ENCODE results near the gene OMP.

OMP gene

DNA sequence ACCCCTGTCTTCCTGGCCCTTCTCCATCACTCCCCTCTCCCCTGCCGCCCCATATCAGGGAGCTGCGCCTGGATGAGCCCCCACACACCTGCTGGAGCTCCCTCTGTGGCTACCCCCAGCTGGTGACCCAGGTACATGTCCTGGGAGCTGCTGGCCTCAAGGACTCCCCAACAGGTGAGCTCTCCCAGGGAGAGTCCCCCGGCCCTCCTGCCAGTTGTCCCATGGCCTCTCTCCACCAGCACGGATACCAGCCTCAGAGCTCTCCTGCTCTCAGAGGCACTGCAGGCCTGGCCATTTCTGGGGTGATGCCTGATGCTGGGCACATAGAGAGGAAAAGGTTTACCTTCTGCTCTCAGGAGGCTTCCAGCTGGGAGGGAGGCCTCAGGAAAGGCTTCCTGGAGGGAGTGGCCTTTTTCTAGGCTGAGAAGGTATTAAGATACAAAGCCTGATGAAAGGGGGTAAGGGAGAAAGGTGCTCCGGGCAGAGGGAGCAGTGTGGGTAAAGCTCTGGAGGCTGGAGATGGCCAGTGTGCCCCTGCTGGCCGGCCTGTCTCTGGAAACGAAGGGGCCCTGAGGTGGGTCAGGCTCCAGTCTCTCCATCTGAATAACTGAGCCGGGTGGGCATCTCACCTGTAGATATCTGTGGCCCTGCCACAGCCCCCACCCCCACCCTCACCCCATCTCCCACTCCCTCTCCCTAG, 19.4 kb downstream of the OMP start:
- H3K27ac ChIP-seq (ENCODE audit: low read length, poor library complexity, severe bottlenecking), result no peak overlapping the region
- H3K4me1 ChIP-seq (ENCODE audit: control insufficient read depth, insufficient read depth, low read depth, low read length), result peaks cover 17% of the 10 kb centered on the region
- 97% methylated on average over 8 of the region's 8 CpGs for WGBS
- H2BK120ac ChIP-seq (ENCODE audit: low read depth, low read length), result no peak overlapping the region
- H3K14ac ChIP-seq (ENCODE audit: low read length in 2 of 2), result no peak overlapping the region
- no peak overlapping the region for H2BK15ac ChIP-seq (ENCODE audit: low read depth, poor library complexity, severe bottlenecking)
- H4K8ac ChIP-seq (ENCODE audit: low read length), result no peak overlapping the region
- H3K4me3 ChIP-seq (ENCODE audit: insufficient read depth in 1 of 2, low read depth in 1 of 2, low read length in 2 of 2), result no peak overlapping the region
- no peaks in the 10 kb centered on the region for H3K27me3 ChIP-seq (ENCODE audit: control insufficient read depth in 1 of 2, insufficient read depth in 1 of 2, low read length in 2 of 2)
- H3K79me1 ChIP-seq (replicated peaks; ENCODE audit: low read length, poor library complexity, severe bottlenecking), result no peaks in the 10 kb centered on the region
- H2AK5ac ChIP-seq (ENCODE audit: low read length, severe bottlenecking), result no peak overlapping the region
- H3K9me3 ChIP-seq (ENCODE audit: control insufficient read depth, low read length), result no peaks in the 10 kb centered on the region
- no peak overlapping the region for H3K4ac ChIP-seq (ENCODE audit: low read depth in 1 of 2, low read length in 2 of 2)
- peaks cover 61 to 78% of the 10 kb centered on the region in 2 experiments for H3K36me3 ChIP-seq (ENCODE audit: control insufficient read depth in 1 of 2, insufficient read depth in 2 of 2, low read depth in 1 of 2, low read length in 2 of 2)
- no peak overlapping the region for H2AFZ ChIP-seq (ENCODE audit: low read depth, low read length)
- no peak overlapping the region for H3K9ac ChIP-seq (ENCODE audit: low read length)
- DNase-seq, result no peak
- no peak overlapping the region for H4K91ac ChIP-seq (ENCODE audit: low read length)
- H3K4me2 ChIP-seq (ENCODE audit: low read length, poor library complexity, severe bottlenecking), result no peak overlapping the region
- H2BK12ac ChIP-seq (ENCODE audit: low read length in 2 of 2), result no peak overlapping the region
- H3K18ac ChIP-seq (ENCODE audit: low read depth in 1 of 2, low read length in 2 of 2), result no peak overlapping the region
- no peak overlapping the region for H3K23ac ChIP-seq (ENCODE audit: low read length in 2 of 2)
- no peak overlapping the region for H2BK5ac ChIP-seq (ENCODE audit: low read depth, low read length, poor library complexity, severe bottlenecking)

DNA sequence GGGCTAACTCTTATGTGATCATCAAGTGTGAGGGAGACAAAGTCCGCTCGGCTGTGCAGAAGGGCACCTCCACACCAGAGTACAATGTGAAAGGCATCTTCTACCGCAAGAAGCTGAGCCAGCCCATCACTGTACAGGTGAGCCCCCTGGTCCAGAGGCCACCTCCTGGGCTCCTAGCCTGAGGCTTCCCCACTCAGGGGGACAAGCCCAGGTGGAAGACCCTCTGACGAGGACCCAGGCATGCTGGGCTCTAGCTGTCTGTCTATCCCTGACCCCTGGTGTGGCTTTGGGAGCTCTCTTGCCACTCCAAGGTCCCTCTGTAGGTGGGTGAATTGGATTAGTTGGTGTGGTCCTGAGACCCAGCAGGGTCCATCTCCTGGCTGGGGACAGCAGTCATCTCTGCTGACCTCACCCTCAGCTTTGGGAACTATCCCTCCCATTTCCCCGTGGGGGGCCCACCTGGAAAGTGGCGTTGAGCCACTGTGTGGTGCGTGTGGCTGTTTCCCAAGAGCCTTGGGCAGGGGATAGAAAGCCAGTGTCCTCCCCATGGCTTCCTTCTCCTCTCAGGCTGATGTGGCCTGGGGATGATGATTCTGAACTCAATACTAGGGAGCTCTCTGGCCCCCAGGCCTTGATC, 20.1 kb downstream of the OMP start:
- Histone ChIP-seq H2BK120ac (ENCODE audit: low read depth, low read length) (no peak overlapping the region), H3K14ac (ENCODE audit: low read length in 2 of 2) (no peak overlapping the region), H4K8ac (ENCODE audit: low read length) (no peak overlapping the region), H3K9ac (ENCODE audit: low read length) (no peak overlapping the region), H3K4me2 (ENCODE audit: low read length, poor library complexity, severe bottlenecking) (no peak overlapping the region), H3K27me3 (ENCODE audit: control insufficient read depth in 1 of 2, insufficient read depth in 1 of 2, low read length in 2 of 2) (no peaks in the 10 kb centered on the region), H3K4me3 (ENCODE audit: insufficient read depth in 1 of 2, low read depth in 1 of 2, low read length in 2 of 2) (no peak overlapping the region), H4K91ac (ENCODE audit: low read length) (no peak overlapping the region), H3K27ac (ENCODE audit: low read length, poor library complexity, severe bottlenecking) (no peak overlapping the region), H2BK5ac (ENCODE audit: low read depth, low read length, poor library complexity, severe bottlenecking) (no peak overlapping the region), H3K4ac (ENCODE audit: low read depth in 1 of 2, low read length in 2 of 2) (no peak overlapping the region), H2BK12ac (ENCODE audit: low read length in 2 of 2) (no peak overlapping the region), H2BK15ac (ENCODE audit: low read depth, poor library complexity, severe bottlenecking) (no peak overlapping the region), H2AFZ (ENCODE audit: low read depth, low read length) (no peak overlapping the region), H3K18ac (ENCODE audit: low read depth in 1 of 2, low read length in 2 of 2) (no peak overlapping the region), H3K4me1 (ENCODE audit: control insufficient read depth, insufficient read depth, low read depth, low read length) (peaks cover 16% of the 10 kb centered on the region), H3K36me3 (ENCODE audit: control insufficient read depth in 1 of 2, insufficient read depth in 2 of 2, low read depth in 1 of 2, low read length in 2 of 2) (peaks cover 61 to 74% of the 10 kb centered on the region in 2 experiments), H3K9me3 (ENCODE audit: control insufficient read depth, low read length) (no peaks in the 10 kb centered on the region), H3K23ac (ENCODE audit: low read length in 2 of 2) (no peak overlapping the region), H2AK5ac (ENCODE audit: low read length, severe bottlenecking) (no peak overlapping the region), H3K79me1 (replicated peaks; ENCODE audit: low read length, poor library complexity, severe bottlenecking) (no peaks in the 10 kb centered on the region)
- WGBS, result 84% methylated on average over 7 of the region's 7 CpGs
- DNase-seq, result no peak

DNA sequence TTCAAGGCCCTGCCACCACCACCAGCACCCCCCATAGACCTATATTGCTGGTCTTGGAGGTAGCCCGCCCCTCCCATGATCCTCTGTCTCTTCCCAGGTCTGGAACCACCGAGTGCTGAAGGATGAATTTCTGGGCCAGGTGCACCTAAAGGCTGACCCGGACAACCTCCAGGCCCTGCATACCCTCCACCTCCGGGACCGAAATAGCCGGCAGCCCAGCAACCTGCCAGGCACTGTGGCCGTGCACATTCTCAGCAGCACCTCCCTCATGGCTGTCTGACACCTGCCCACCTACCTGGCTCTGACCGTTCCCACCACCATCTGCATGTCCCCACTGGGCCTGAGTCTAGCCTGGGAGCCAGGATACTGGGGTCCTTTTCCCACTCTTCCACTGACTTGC, 21.0 kb downstream of the OMP start:
- 95% methylated on average over 8 of the region's 8 CpGs for WGBS
- H4K91ac ChIP-seq (ENCODE audit: low read length), result no peak overlapping the region
- peaks cover 19% of the 10 kb centered on the region for H3K4me1 ChIP-seq (ENCODE audit: control insufficient read depth, insufficient read depth, low read depth, low read length)
- H3K27me3 ChIP-seq (ENCODE audit: control insufficient read depth in 1 of 2, insufficient read depth in 1 of 2, low read length in 2 of 2), result no peaks in the 10 kb centered on the region
- H3K4ac ChIP-seq (ENCODE audit: low read depth in 1 of 2, low read length in 2 of 2), result no peak overlapping the region
- H3K14ac ChIP-seq (ENCODE audit: low read length in 2 of 2), result no peak overlapping the region
- H3K4me2 ChIP-seq (ENCODE audit: low read length, poor library complexity, severe bottlenecking), result no peak overlapping the region
- H3K27ac ChIP-seq (ENCODE audit: low read length, poor library complexity, severe bottlenecking), result no peak overlapping the region
- H3K79me1 ChIP-seq (replicated peaks; ENCODE audit: low read length, poor library complexity, severe bottlenecking), result no peaks in the 10 kb centered on the region
- no peak overlapping the region for H2BK15ac ChIP-seq (ENCODE audit: low read depth, poor library complexity, severe bottlenecking)
- no peak for DNase-seq
- H4K8ac ChIP-seq (ENCODE audit: low read length), result no peak overlapping the region
- H3K23ac ChIP-seq (ENCODE audit: low read length in 2 of 2), result no peak overlapping the region
- no peak overlapping the region for H3K4me3 ChIP-seq (ENCODE audit: insufficient read depth in 1 of 2, low read depth in 1 of 2, low read length in 2 of 2)
- H2AFZ ChIP-seq (ENCODE audit: low read depth, low read length), result no peak overlapping the region
- H3K18ac ChIP-seq (ENCODE audit: low read depth in 1 of 2, low read length in 2 of 2), result no peak overlapping the region
- H3K36me3 ChIP-seq (ENCODE audit: control insufficient read depth in 1 of 2, insufficient read depth in 2 of 2, low read depth in 1 of 2, low read length in 2 of 2), result peaks cover 53 to 65% of the 10 kb centered on the region in 2 experiments
- no peak overlapping the region for H2BK12ac ChIP-seq (ENCODE audit: low read length in 2 of 2)
- H2AK5ac ChIP-seq (ENCODE audit: low read length, severe bottlenecking), result no peak overlapping the region
- no peak overlapping the region for H2BK120ac ChIP-seq (ENCODE audit: low read depth, low read length)
- H3K9me3 ChIP-seq (ENCODE audit: control insufficient read depth, low read length), result no peaks in the 10 kb centered on the region
- no peak overlapping the region for H2BK5ac ChIP-seq (ENCODE audit: low read depth, low read length, poor library complexity, severe bottlenecking)
- no peak overlapping the region for H3K9ac ChIP-seq (ENCODE audit: low read length)

DNA sequence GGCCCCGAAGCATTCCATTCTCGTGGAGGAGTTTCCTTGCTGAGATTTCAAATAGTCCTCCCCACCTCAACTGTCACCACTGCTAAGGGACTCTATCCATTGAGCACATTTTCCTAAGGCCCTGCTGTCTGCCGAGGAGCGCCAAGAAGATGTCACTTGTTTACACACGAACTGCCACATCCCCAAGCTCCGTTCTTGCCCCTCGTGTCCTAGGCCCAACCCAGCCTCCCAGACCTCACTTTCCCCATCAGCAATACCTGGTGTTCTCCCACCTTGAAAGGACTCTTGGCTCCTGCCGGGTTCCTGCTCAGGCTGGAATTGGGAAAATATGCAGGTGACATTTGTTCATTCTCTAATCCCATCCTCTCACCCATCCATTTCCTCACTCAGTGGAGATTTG, 21.4 kb downstream of the OMP start:
- no peak for DNase-seq
- no peak overlapping the region for H3K4me2 ChIP-seq (ENCODE audit: low read length, poor library complexity, severe bottlenecking)
- peaks cover 49 to 60% of the 10 kb centered on the region in 2 experiments for H3K36me3 ChIP-seq (ENCODE audit: control insufficient read depth in 1 of 2, insufficient read depth in 2 of 2, low read depth in 1 of 2, low read length in 2 of 2)
- no peaks in the 10 kb centered on the region for H3K27me3 ChIP-seq (ENCODE audit: control insufficient read depth in 1 of 2, insufficient read depth in 1 of 2, low read length in 2 of 2)
- H4K8ac ChIP-seq (ENCODE audit: low read length), result no peak overlapping the region
- no peak overlapping the region for H3K9ac ChIP-seq (ENCODE audit: low read length)
- H2BK120ac ChIP-seq (ENCODE audit: low read depth, low read length), result no peak overlapping the region
- no peak overlapping the region for H2BK5ac ChIP-seq (ENCODE audit: low read depth, low read length, poor library complexity, severe bottlenecking)
- H2AK5ac ChIP-seq (ENCODE audit: low read length, severe bottlenecking), result no peak overlapping the region
- H3K79me1 ChIP-seq (replicated peaks; ENCODE audit: low read length, poor library complexity, severe bottlenecking), result no peaks in the 10 kb centered on the region
- no peak overlapping the region for H3K27ac ChIP-seq (ENCODE audit: low read length, poor library complexity, severe bottlenecking)
- H3K14ac ChIP-seq (ENCODE audit: low read length in 2 of 2), result no peak overlapping the region
- no peak overlapping the region for H2BK15ac ChIP-seq (ENCODE audit: low read depth, poor library complexity, severe bottlenecking)
- no peak overlapping the region for H3K4ac ChIP-seq (ENCODE audit: low read depth in 1 of 2, low read length in 2 of 2)
- no peak overlapping the region for H4K91ac ChIP-seq (ENCODE audit: low read length)
- no peak overlapping the region for H2AFZ ChIP-seq (ENCODE audit: low read depth, low read length)
- no peak overlapping the region for H2BK12ac ChIP-seq (ENCODE audit: low read length in 2 of 2)
- H3K4me1 ChIP-seq (ENCODE audit: control insufficient read depth, insufficient read depth, low read depth, low read length), result peaks cover 19% of the 10 kb centered on the region
- no peak overlapping the region for H3K18ac ChIP-seq (ENCODE audit: low read depth in 1 of 2, low read length in 2 of 2)
- no peak overlapping the region for H3K4me3 ChIP-seq (ENCODE audit: insufficient read depth in 1 of 2, low read depth in 1 of 2, low read length in 2 of 2)
- H3K23ac ChIP-seq (ENCODE audit: low read length in 2 of 2), result no peak overlapping the region
- 91% methylated on average over 8 of the region's 8 CpGs for WGBS
- H3K9me3 ChIP-seq (ENCODE audit: control insufficient read depth, low read length), result no peaks in the 10 kb centered on the region

Data from mesenchymal stem cell (in vitro differentiated cells and primary cell).